NCI-H1436 (cell line): Measurements from ENCODE around the gene PPARG.
"Not testable (repeated sequence)": the region's sequence is repeated elsewhere in the genome, so short reads cannot be mapped to it uniquely, and the experiment has no call there.

Source experiments
- DNase-seq: peaks from one replicate; lab custom pipeline; 2025; lab: John Stamatoyannopoulos, UW

PPARG gene

DNA sequence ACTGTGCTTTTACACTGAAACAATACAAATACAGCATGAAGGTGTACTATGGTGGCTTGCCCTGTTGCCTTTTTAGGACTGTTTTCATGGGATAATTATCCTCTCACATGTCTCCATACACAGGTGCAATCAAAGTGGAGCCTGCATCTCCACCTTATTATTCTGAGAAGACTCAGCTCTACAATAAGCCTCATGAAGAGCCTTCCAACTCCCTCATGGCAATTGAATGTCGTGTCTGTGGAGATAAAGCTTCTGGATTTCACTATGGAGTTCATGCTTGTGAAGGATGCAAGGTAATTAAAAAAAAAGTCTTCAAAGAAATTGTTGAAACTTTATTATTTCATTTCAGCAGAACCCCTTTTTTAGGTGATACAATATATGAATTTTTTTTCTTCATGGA is 92.3 kb downstream of the PPARG start:
- no peak for DNase-seq

DNA sequence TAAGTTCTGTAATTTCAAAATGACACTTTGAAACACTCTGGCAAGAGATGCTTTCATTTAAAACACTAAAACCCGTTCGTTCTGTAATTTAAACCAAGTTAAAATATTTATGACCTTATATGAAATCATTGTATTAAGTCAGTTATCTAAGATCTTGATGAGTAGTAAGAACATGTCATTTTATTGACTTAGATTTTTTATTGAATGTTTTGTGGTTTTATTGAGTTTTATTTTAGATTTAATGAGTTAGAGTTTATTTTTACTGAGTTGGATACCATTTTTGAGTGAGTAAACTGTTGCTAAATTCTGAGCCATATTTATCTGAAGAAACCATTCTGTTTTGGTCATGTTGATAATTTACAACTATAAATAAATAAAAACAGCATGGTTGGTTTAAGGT is 94.3 kb downstream of the PPARG start:
- DNase-seq = no peak

DNA sequence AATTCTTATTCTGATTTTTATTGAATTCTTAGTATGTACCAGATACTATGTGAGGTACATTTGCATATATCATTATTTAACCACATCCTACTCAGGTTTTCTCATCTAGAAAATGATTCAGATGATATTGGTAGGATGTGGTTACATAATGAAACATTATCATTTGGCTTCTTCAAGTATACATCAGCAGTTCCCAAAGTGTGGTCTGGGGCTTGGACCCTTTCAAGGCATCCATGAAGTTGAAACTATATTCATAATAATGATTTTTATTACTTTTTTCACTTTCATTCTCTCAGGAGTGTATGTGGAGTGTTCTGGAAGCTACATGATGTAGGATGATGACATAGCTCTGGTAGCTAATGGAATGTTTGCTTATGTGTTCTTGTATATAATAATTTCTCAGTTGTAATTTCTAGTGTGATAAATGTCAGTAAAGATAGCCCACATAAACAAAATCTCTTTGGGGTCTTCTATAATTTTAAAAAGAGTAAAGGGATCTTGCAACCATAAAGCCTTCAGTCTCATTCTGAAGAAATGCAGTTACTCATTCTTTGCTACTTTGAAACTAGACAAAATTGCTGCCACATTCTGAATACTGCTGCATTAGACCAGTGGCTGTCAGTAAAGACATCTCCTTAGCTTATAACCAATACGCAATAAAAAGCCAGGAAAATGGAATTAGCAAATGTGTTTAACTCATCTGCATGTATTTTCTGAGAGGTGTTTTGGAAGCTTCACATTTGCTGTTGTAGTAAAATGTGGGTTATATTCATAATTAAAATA is 95.8 kb downstream of the PPARG start:
- no peak for DNase-seq

DNA sequence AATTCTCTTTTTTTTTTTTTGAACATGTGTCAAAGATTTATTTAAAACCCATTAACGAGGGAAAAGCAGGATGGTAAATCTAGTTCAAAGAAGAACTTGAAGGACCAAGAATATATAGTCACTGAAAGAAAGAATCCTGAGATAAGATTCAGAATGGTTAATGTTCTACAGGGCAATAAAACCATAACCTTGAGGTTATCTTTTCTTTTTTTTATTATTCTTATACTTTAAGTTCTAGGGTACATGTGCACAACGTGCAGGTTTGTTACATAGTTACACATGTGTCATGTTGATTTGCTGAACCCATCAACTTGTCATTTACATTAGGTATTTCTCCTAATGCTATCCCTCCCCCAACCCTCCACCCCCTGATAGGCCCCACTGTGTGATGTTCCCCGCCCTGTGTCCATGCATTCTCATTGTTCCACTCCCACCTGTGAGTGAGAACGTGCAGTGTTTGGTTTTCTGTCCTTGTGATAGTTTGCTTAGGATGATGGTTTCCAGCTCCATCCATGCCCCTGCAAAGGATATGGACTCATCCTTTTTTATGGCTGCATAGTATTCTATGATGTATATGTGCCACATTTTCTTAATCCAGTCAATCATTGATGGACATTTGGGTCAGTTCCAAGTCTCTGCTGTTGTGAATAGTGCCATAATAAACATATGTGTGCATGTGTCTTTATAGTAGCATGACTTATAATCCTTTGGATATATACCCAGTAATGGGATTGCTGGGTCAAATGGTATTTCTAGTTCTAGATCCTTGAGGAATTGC is 97.8 kb downstream of the PPARG start:
- not testable (repeated sequence) for DNase-seq

DNA sequence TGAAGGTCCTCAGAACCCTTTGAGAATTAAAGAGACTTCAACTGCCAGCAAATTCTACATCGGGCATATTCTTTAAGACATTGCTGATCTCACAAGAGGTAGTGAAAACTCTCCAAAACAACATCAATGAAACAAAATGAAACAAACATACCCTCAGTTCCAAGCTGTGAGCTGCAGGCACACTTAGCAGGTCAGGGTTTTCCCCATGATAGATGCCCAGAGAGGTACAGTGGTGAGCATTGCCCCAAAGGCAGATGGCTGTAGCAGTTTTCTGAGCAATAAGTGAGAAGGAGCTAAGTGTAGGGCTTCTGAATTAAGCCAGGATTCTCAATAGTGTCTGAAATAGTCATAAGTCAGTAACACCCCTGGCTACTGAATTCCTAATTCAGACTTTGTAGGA is 99.3 kb downstream of the PPARG start:
- no peak for DNase-seq

DNA sequence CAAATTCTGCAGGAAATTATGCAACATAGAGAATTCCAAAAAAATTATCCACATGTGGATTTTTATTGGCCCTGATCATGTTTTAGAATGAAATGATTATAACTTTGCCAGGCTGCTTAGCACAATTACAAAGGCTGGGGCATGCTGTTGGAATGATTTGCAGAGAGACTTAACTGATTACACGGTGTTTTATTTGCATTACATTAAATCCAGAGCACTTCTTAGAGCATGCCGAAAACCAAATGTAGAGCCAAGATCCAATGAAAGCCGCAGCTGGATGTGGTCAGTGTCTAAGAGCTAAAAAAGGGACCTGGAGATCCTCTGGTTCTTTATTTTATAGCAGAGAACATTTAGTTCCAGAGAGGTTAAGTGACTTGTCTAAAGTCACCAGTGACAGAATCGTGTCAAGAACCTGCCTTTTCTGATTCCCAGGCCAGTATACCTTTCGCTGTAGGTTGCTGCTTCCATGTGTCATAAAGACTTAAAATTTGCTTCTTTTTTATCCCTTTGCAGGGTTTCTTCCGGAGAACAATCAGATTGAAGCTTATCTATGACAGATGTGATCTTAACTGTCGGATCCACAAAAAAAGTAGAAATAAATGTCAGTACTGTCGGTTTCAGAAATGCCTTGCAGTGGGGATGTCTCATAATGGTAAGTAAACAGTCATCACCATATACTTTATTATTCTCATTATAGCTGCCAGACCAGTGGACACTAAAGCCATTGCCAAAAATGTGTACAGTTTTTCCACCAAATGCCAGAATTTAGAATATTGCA is 103.4 kb downstream of the PPARG start:
- no peak for DNase-seq

GRCh38 chr3:12393894-12394293 is 105.0 kb downstream of the PPARG start:
- no peak for DNase-seq

- DNase-seq = no peak
Observed at GRCh38 chr3:12394569-12395271, 105.8 kb downstream of the PPARG start.

- DNase-seq = no peak
Observed at GRCh38 chr3:12395349-12396012, 106.6 kb downstream of the PPARG start.

DNA sequence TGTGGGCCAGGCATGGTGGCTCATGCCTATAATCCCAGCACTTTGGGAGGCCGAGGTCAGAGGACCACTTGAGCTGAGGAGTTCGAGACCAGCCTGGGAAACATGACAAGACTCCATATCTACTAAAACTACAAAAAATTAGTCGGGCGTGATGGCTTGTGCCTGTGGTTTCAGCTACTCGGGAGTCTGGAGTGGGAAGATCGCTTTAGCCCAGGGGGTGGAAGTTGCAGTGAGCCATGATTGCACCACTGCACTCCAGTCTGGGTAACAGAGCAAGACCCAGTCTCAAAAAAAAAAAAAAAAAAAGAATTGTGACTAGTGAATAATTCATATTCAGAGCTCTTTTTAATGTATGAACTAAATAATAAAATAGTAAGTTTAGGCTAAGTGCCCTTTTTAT is 107.6 kb downstream of the PPARG start:
- DNase-seq = no peak

- DNase-seq = no peak
Observed at GRCh38 chr3:12399226-12399625, 110.4 kb downstream of the PPARG start.

GRCh38 chr3:12400616-12401194 is 111.8 kb downstream of the PPARG start:
- no peak for DNase-seq

GRCh38 chr3:12401208-12401607 is 112.3 kb downstream of the PPARG start:
- no peak for DNase-seq

DNA sequence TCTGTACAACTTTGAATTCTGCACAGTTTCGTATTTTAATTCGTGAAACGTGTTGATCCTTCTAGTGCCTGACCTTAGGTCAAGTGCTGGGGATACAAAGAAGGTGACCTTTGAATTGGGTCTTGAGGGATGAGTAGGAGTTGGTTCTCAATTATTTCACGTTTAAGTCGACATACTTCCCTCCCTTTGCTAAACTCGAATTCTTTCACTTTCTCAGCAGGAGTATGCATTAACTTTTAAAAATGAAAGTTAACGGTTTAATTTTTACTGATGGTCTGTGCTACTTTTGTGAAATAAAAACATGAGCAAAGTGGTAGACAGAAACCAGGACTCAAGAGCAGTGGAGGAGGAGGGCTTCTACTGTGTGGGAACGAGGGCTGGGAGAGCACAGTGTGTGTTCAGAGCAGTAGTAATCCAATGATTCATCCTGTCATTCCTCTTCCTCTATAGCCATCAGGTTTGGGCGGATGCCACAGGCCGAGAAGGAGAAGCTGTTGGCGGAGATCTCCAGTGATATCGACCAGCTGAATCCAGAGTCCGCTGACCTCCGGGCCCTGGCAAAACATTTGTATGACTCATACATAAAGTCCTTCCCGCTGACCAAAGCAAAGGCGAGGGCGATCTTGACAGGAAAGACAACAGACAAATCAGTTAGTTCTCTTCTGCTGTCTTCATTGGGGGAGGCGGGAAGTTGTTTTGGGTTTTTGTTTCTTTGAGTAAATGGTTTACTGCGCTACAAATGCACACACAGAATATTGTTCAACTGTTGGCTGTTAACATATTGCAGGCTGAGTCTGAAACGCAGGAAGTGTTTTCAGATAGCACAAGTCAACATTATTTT is 116.8 kb downstream of the PPARG start:
- no peak for DNase-seq

- DNase-seq = no peak
Observed at GRCh38 chr3:12408984-12409683, 120.3 kb downstream of the PPARG start.

GRCh38 chr3:12409684-12410596 is 121.1 kb downstream of the PPARG start:
- no peak for DNase-seq

DNA sequence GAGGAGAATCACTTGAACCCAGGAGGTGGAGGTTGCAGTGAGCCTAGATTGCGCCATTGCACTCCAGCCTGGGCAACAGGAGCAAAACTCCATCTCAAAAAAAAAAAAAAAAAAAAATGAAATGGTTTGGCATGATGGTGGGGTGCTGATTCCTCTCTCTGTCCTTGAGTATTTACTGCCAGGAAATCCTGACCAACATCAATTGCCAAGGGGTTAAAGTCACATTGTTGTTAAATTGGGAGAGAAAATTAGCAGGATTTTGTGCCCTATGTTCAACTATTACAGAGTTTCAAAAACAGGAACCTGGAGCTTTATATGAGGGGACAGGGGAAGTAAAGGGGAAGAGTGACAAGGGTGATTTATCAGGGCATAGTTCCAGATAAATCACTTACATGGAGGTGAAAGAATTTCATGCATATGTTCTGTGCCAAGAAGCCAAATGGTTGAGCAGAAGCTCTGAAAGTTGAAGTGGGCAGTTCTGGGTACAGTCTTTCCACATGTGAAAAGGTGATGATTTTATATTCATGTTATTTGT is 124.9 kb downstream of the PPARG start:
- no peak for DNase-seq

GRCh38 chr3:12415014-12415680 is 126.3 kb downstream of the PPARG start:
- DNase-seq = no peak
